ENCODE data around the gene PLA2G7.

PLA2G7 gene

GRCh38 chr6:46687619-46688097 is 47.5 kb downstream of the PLA2G7 start, which contains the start of gene TDRD6:
Gene TDRD6, plus strand, starts transcription at chr6:46687885. Its CDS starts 244 bp downstream, at chr6:46688129.
- no peak for DNase-seq

- no peak for DNase-seq
Measured at GRCh38 chr6:46684771-46685170, 50.4 kb downstream of the PLA2G7 start.

GRCh38 chr6:46677314-46677654 is 57.9 kb downstream of the PLA2G7 start:
- no peak for DNase-seq

GRCh38 chr6:46676604-46677313 is 58.4 kb downstream of the PLA2G7 start:
- no peak for DNase-seq

- no peak for DNase-seq
Measured at GRCh38 chr6:46674410-46674809, 60.8 kb downstream of the PLA2G7 start.

- DNase-seq = no peak
Measured at GRCh38 chr6:46667377-46667776, 67.8 kb downstream of the PLA2G7 start.

- no peak for DNase-seq
Measured at GRCh38 chr6:46661483-46661882, 73.7 kb downstream of the PLA2G7 start.

GRCh38 chr6:46657642-46658041 is 77.5 kb downstream of the PLA2G7 start:
- DNase-seq = no peak

- no peak for DNase-seq
Measured at GRCh38 chr6:46655803-46656202, 79.4 kb downstream of the PLA2G7 start.
